GM15510 (cell line): ENCODE measurements around the gene WDPCP.

Experiments used
- POLR2A ChIP-seq: IDR thresholded peaks from 3 replicates; pipeline ENCODE4 v1.6.1; 2011; ENCODE audit warnings: borderline replicate concordance; ENCODE audit not compliant: insufficient read length; ENCODE audit errors: extremely low read depth

WDPCP gene

GRCh38 chr2:63562751-63563150 lies 25.5 kb downstream of the WDPCP start:
- TF ChIP-seq POLR2A, result no peak

DNA sequence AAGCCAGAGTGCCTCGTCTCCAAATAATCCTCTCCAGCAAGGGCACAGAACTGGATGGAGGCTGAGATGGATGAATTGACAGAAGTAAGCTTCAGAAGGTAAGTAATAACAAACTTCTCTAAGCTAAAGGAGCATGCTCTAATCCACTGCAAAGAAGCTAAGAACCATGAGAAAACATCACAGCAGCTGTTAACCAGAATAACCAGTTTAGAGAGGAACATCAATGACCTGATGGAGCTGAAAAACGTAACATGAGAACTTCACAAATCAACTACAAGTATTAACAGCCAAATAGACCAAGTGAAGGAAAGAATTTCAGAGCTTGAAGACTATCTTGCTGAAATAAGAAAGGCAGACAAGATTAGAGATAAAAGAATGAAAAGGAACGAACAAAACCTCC lies 32.3 kb downstream of the WDPCP start:
- no peak for TF ChIP-seq POLR2A

- no peak for TF ChIP-seq POLR2A
Measured at GRCh38 chr2:63555299-63555698, 33.0 kb downstream of the WDPCP start.

DNA sequence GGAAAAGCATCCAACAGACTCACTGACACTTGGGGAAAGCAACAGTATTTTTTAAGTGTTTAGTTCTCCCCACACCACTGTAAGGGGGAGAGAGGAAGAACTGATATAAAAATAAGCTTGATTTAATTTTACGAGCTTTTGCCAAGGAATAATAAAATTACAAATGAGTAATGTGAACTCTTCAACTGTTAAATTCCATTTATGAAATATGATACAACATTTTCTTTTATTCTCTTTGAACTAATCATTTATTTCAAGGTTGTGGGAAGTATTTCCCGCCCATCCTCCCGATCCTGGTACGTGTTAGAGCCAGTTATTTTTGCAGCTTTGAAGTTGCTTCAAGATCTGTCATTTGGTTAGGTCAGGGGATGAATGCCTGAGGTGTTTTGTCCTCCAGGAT lies 35.2 kb downstream of the WDPCP start:
- TF ChIP-seq POLR2A, result no peak

DNA sequence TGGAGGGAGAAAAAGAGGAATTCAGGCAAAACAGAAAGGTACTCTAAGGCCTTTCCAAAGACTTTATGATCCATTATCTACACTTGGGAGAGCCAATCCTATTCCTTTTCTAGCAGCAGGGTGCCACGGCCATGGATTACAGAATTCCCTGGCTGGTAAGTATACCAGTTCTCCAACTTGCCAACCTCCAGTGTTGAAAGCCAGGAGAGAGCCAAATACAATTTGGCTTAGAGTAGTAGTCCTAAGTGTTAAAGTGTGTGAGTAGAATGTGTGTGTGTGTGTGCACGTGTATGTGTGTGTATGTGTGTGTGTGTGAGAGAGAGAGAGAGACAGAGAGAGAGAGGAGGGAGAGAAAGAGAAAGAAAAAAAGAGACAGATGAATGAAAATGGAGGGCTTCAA lies 43.3 kb downstream of the WDPCP start:
- no peak for TF ChIP-seq POLR2A

DNA sequence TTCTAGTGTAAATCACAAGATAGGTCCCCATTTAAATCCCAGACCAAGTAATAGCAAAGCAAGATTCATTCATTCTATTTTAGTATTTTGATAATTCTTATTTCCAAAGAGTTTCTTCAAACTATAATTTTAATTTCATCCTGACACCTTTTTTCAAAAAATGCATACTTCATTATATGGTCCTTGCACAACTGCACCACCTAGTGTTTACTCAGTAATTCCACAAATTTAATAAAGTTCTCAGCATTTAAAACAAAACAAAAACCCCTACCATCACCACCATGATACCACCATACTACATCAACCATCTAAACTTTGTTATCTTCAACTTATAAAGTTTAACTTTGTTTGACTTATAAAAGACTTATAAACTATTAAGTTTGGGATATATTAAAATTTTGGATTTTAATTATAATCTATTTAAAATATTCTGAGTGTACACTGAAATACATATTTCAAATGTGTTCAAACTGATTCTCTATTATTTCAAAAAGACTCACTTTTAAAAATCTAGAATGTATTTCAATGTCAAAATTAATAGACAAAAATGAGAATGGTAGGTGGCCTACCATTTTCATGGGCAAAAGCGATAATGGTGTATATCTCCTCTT lies 44.2 kb downstream of the WDPCP start:
- TF ChIP-seq POLR2A, result no peak

DNA sequence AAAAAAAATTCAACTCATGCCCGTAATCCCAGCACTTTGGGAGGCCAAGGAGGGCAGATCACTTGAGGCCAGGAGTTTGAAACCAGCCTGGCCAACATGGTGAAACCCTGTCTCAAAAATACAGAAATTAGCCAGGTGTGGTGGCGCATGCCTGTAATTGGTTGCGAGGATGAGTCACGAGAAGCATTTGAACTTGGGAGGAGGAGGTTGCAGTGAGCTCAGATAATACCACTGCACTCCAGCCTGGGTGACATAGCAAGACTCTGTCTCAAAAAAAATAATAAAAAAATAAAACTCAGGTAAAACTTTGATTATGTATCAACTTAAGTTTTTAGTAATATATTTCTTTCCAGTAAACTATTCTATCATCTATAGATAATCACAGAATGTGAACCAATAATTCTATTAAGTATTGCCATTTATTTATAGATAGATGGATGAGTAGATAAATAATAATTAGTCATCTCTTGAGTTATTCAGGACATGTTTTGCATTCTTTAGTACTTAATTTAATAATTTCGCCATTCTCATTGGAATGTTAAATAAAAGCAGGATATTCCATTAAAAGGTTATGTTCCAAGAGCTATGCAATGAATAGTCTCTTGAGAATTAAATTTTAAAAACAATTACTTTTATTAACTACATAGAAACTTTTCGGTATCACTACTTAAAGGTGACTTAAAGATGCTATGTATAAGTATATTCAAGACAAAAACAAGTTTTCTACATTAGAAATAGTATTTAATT lies 48.7 kb downstream of the WDPCP start:
- TF ChIP-seq POLR2A, result no peak

GRCh38 chr2:63538390-63538789 lies 49.9 kb downstream of the WDPCP start:
- no peak for TF ChIP-seq POLR2A

DNA sequence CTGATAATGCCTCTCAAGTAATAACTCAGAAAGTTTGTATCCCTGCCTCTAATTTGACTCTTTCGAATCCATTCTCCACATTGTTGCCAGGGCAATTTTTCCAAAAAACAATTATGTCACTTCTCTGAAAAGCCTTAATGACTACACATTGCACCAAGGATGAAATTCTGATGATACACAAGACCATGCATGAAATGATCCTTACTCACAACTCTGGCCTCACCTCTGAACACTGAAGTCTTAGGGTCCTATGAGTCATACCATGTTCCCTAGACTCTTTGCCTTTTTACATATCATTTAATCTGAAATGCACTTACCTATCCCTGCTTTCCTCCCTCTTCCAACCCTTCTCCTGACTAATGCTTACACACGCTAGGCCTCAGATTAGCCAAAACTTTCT lies 51.0 kb downstream of the WDPCP start:
- no peak for TF ChIP-seq POLR2A

DNA sequence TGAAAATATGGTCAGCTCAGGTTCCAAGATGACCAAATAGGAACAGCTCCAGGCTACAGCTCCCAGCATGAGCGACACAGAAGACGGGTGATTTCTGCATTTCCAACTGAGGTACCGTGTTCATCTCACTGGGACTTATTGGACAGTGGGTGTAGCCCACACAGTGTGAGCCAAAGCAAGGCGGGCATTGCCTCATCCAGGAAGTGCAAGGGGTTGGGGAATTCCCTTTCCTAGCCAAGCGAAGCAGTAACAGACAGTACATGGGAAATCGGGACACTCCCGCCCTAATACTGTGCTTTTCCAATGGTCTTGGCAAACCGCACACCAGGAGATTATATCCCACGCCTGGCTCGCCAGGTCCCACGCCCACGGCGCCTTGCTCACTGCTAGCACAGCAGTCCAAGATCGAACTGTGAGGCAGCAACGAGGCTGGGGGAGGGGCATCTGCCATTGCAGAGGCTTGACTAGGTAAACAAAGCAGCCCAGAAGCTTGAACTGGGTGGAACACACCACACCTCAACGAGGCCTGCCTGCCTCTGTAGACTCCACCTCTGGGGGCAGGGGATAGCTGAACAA lies 57.5 kb downstream of the WDPCP start:
- no peak for TF ChIP-seq POLR2A

GRCh38 chr2:63525905-63526304 lies 62.4 kb downstream of the WDPCP start:
- no peak for TF ChIP-seq POLR2A

DNA sequence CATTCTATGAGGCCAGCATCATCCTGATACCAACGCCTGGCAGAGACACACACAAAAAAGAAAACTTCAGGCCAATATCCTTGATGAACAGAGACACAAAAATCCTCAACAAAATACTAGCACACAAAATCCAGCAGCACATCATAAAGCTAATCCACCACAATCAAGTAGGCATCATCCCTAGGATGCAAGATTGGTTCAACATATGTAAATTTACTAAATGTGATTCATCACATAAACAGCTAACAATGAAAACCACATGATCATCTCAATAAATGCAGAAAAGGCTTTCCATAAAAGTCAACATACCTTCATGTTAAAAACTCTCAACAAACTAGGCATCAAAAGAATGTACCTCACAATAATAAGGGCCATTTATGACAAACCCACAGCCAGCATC lies 65.3 kb downstream of the WDPCP start:
- TF ChIP-seq POLR2A, result no peak

- TF ChIP-seq POLR2A, result no peak
Measured at GRCh38 chr2:63520793-63521192, 67.5 kb downstream of the WDPCP start.

DNA sequence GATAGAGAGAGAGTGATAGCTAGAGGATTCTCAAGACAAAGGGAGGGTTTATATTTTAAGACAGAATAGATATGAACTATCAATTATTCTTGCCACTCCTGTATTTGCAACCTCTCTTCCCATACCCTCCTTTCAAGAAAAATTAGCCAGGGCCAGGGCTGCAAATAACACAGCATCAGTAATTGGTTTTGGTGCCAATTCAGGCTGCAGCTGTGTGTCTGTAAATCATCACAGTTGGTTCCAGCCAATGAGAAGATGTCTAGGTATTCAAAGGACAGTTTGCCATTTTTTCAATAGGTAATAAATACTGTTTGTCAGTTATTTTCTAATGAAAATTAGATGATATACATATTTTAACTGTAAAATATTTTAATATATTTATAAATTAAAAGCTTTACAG lies 73.5 kb downstream of the WDPCP start:
- no peak for TF ChIP-seq POLR2A

- TF ChIP-seq POLR2A, result no peak
Measured at GRCh38 chr2:63514237-63514716, 74.0 kb downstream of the WDPCP start.

GRCh38 chr2:63506320-63506719 lies 82.0 kb downstream of the WDPCP start:
- TF ChIP-seq POLR2A, result no peak
